ENCODE measurements around the gene ASTN1.

GRCh38 chr1:176993587-176993986, 170.9 kb downstream of the ASTN1 start:
- no peak for TF ChIP-seq CTCF (conservative IDR thresholded peaks at IDR 0.05; ENCODE audit: low read length)
- no peak for TF ChIP-seq EZH2phosphoT487 (IDR thresholded peaks at IDR 0.05; ENCODE audit: borderline replicate concordance)

All from Loucy (cell line).